WTC11 (cell line): ENCODE measurements around the gene SPINDOC. TPM values are rescaled to one million over a fixed set of nuclear protein-coding genes. Genes with fewer than 3 reads are reported as not detected.
A peak's percentile ranks its signal among the peaks of the same experiment; 100 is the strongest.

Experiments used
- ATAC-seq: fragments of 200-7000 bp; cut with Tn5 transposase; 2 replicates; pipeline ENCODE4 v1.10.0; 2021; ENCODE audit warnings: mild to moderate bottlenecking, moderate library complexity
- CTCF ChIA-PET: fragments of 300-600 bp; sonication (Branson Sonifier 250); formaldehyde crosslinking; loops from one replicate; lab custom pipeline; 2021; ENCODE audit warnings: antibody characterized with exemption; lab: Charles Lee
- POLR2A ChIA-PET: fragments of 350-600 bp; sonication (Branson Sonifier 250); formaldehyde crosslinking; loops from one replicate; lab custom pipeline; 2021; ENCODE audit warnings: antibody characterized with exemption; lab: Charles Lee
- DNase-seq: peaks from one replicate; pipeline ENCODE4 v3.0.0; 2021; ENCODE audit warnings: low spot score
- H3K27ac Mint-ChIP-seq: 2 replicates; pipeline ENCODE4 v1.8.0; 2021; ENCODE audit warnings: mixed read lengths
- H3K27me3 Mint-ChIP-seq: 2 replicates; pipeline ENCODE4 v1.8.0; 2021; ENCODE audit warnings: low read depth, mild to moderate bottlenecking, moderate library complexity, mixed read lengths
- H3K36me3 Mint-ChIP-seq: 2 replicates; pipeline ENCODE4 v1.8.0; 2021; ENCODE audit warnings: mixed read lengths
- H3K4me1 Mint-ChIP-seq: 2 replicates; pipeline ENCODE4 v1.8.0; 2022; ENCODE audit warnings: mixed read lengths
- H3K4me3 Mint-ChIP-seq: 2 replicates; pipeline ENCODE4 v1.8.0; 2021; ENCODE audit warnings: mild to moderate bottlenecking, moderate library complexity, mixed read lengths
- H3K9me3 Mint-ChIP-seq: 2 replicates; pipeline ENCODE4 v1.8.0; 2021; ENCODE audit warnings: mixed read lengths
- ESRRA ChIP-seq: sonication (generic); formaldehyde crosslinking; IDR thresholded peaks from 2 replicates; pipeline ENCODE4 v1.8.1; 2022; ENCODE audit warnings: mild to moderate bottlenecking, missing genetic modification reagents, borderline replicate concordance
- IRF2 ChIP-seq: sonication (generic); formaldehyde crosslinking; IDR thresholded peaks from 2 replicates; pipeline ENCODE4 v1.8.0; 2022; ENCODE audit warnings: low read depth, missing genetic modification reagents, borderline replicate concordance
- MYBL2 ChIP-seq: sonication (generic); formaldehyde crosslinking; IDR thresholded peaks from 2 replicates; pipeline ENCODE4 v1.8.1; 2023; ENCODE audit warnings: mild to moderate bottlenecking, moderate library complexity, missing genetic modification reagents
- NFYB ChIP-seq: sonication (generic); formaldehyde crosslinking; conservative IDR thresholded peaks from 2 replicates; pipeline ENCODE4 v1.8.0; 2022; ENCODE audit warnings: low read depth, missing genetic modification reagents
- NR2C2 ChIP-seq: sonication (generic); formaldehyde crosslinking; IDR thresholded peaks from 2 replicates; pipeline ENCODE4 v1.8.0; 2022; ENCODE audit warnings: mild to moderate bottlenecking, missing genetic modification reagents
- NR3C1 ChIP-seq: sonication (generic); formaldehyde crosslinking; conservative IDR thresholded peaks from 2 replicates; pipeline ENCODE4 v1.8.1; 2023; ENCODE audit warnings: low read depth, mild to moderate bottlenecking, missing genetic modification reagents
- SMAD4 ChIP-seq: sonication (generic); formaldehyde crosslinking; IDR thresholded peaks from 2 replicates; pipeline ENCODE4 v1.8.0; 2022; ENCODE audit warnings: mild to moderate bottlenecking, missing genetic modification reagents
- SOX15 ChIP-seq: fragments of 250-450 bp; sonication (Bioruptor Pico); IDR thresholded peaks from 2 replicates; pipeline ENCODE4 v1.9.0; 2021; ENCODE audit warnings: mild to moderate bottlenecking
- TEAD1 ChIP-seq: sonication (generic); formaldehyde crosslinking; IDR thresholded peaks from 2 replicates; pipeline ENCODE4 v1.8.0; 2022; ENCODE audit warnings: mild to moderate bottlenecking, missing genetic modification reagents
- TP53 ChIP-seq: sonication (generic); formaldehyde crosslinking; IDR thresholded peaks from 2 replicates; pipeline ENCODE4 v1.8.1; 2023; ENCODE audit warnings: mild to moderate bottlenecking, missing genetic modification reagents
- ZNF121 ChIP-seq: sonication (generic); formaldehyde crosslinking; IDR thresholded peaks from 2 replicates; pipeline ENCODE4 v1.8.0; 2023; ENCODE audit warnings: missing genetic modification reagents
- ZNF219 ChIP-seq: sonication (generic); formaldehyde crosslinking; IDR thresholded peaks from 2 replicates; pipeline ENCODE4 v1.8.0; 2023; ENCODE audit warnings: missing genetic modification reagents, mild to moderate bottlenecking, borderline replicate concordance
- ZNF263 ChIP-seq: sonication (generic); formaldehyde crosslinking; IDR thresholded peaks from 2 replicates; pipeline ENCODE4 v1.8.1; 2022; ENCODE audit warnings: low read depth, mild to moderate bottlenecking, moderate library complexity, missing genetic modification reagents
- ZNF423 ChIP-seq: fragments of 250-450 bp; sonication (Bioruptor Pico); IDR thresholded peaks from 2 replicates; pipeline ENCODE4 v2.1.2; 2022; ENCODE audit warnings: mild to moderate bottlenecking, moderate library complexity
- total RNA-seq: library from RNA; stranded (reverse); gene quantifications from 3 replicates; pipeline ENCODE4 v1.2.3, GENCODE V29; 2021
- TF ChIP-seq, protein P1 (sequence below): sonication (generic); formaldehyde crosslinking; IDR thresholded peaks from 2 replicates; pipeline ENCODE4 v1.8.1; 2023; ENCODE audit warnings: mild to moderate bottlenecking, missing genetic modification reagents, moderate library complexity
- TF ChIP-seq, protein P2 (sequence below): fragments of 250-450 bp; sonication (Bioruptor Pico); IDR thresholded peaks from 2 replicates; pipeline ENCODE4 v1.9.0; 2021; ENCODE audit warnings: mild to moderate bottlenecking
- TF ChIP-seq, protein P3 (sequence below): sonication (generic); formaldehyde crosslinking; IDR thresholded peaks from 2 replicates; pipeline ENCODE4 v1.8.1; 2023; ENCODE audit warnings: mild to moderate bottlenecking, moderate library complexity, missing genetic modification reagents
- TF ChIP-seq, protein P4 (sequence below): sonication (generic); formaldehyde crosslinking; IDR thresholded peaks from 2 replicates; pipeline ENCODE4 v1.8.1; 2023; ENCODE audit warnings: mild to moderate bottlenecking, missing genetic modification reagents, borderline replicate concordance
- TF ChIP-seq, protein P5 (sequence below): sonication (generic); formaldehyde crosslinking; IDR thresholded peaks from 2 replicates; pipeline ENCODE4 v1.8.0; 2022; ENCODE audit warnings: mild to moderate bottlenecking, missing genetic modification reagents
- TF ChIP-seq, protein P6 (sequence below): sonication (generic); formaldehyde crosslinking; IDR thresholded peaks from 2 replicates; pipeline ENCODE4 v1.8.0; 2023; ENCODE audit warnings: mild to moderate bottlenecking, missing genetic modification reagents

SPINDOC gene
- total RNA-seq, 1 experiment from 2014 or later, result 93.8 TPM

DNA sequence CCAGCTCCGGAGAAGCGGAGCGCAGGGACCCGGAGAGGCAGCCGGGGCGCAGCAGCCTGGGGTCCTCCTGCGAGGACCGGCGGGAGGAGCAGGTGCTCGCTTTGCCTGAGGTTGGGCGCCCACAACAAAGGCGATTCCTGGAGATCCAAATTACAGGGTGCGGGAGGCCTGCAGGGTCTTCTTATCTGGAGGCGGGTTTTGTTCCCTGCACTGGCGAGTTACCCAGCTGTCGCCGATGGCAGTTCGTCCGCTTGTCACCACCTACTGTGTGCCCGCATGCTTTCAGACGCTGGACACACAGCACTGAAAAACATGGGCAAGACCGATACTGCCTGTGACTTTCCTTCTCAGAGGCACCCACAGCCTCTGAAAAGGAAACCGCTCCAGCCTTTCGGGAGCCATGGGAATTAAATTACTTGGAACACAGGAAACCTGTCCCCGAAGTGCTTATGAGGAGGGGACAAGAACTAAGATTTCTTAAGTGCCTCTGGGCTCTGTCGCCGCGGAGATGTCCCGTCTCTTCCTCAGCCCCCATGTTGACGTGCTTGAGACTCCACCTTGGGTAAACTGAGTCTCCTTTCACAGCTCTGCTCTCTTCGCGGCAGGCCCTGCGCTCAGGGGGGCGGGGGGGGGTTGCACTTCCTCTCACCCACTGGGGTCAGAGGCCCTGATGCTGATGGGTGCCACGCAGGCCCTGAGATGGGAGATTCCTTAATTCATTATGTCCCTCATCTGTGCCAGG lies 43.4 kb upstream of the SPINDOC start:
- ATAC-seq (no peak), DNase-seq (peak; percentile 24)
- Mint-ChIP-seq H3K4me3 (peak overlapping the region; percentile 71), H3K27me3 (peaks cover 41% of the 10 kb centered on the region), H3K36me3 (no peaks in the 10 kb centered on the region), H3K27ac (no peak overlapping the region), H3K9me3 (no peaks in the 10 kb centered on the region), H3K4me1 (peaks cover 37% of the 10 kb centered on the region)
- TF ChIP-seq TEAD1, result no peak
- no peak for TF ChIP-seq SOX15 (CRISPR knock-in tag)
- TF ChIP-seq, protein P1, sequence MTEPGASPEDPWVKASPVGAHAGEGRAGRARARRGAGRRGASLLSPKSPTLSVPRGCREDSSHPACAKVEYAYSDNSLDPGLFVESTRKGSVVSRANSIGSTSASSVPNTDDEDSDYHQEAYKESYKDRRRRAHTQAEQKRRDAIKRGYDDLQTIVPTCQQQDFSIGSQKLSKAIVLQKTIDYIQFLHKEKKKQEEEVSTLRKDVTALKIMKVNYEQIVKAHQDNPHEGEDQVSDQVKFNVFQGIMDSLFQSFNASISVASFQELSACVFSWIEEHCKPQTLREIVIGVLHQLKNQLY, result no peak
- TF ChIP-seq ZNF423 (CRISPR knock-in tag), result peak; percentile 55
- TF ChIP-seq NR2C2 (CRISPR knock-in tag), result no peak
- TF ChIP-seq, protein P2, sequence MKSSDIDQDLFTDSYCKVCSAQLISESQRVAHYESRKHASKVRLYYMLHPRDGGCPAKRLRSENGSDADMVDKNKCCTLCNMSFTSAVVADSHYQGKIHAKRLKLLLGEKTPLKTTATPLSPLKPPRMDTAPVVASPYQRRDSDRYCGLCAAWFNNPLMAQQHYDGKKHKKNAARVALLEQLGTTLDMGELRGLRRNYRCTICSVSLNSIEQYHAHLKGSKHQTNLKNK (CRISPR knock-in tag), result no peak
- TF ChIP-seq MYBL2 (CRISPR knock-in tag), result 0 out of 2 replicates have a peak, but pooled peaks have one; percentile 21
- TF ChIP-seq, protein P3, sequence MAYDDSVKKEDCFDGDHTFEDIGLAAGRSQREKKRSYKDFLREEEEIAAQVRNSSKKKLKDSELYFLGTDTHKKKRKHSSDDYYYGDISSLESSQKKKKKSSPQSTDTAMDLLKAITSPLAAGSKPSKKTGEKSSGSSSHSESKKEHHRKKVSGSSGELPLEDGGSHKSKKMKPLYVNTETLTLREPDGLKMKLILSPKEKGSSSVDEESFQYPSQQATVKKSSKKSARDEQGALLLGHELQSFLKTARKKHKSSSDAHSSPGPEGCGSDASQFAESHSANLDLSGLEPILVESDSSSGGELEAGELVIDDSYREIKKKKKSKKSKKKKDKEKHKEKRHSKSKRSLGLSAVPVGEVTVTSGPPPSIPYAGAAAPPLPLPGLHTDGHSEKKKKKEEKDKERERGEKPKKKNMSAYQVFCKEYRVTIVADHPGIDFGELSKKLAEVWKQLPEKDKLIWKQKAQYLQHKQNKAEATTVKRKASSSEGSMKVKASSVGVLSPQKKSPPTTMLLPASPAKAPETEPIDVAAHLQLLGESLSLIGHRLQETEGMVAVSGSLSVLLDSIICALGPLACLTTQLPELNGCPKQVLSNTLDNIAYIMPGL (CRISPR knock-in tag), result 0 out of 2 replicates have a peak, but pooled peaks have one; percentile 2
- no peak for TF ChIP-seq ZNF219 (CRISPR knock-in tag)
- TF ChIP-seq, protein P4, sequence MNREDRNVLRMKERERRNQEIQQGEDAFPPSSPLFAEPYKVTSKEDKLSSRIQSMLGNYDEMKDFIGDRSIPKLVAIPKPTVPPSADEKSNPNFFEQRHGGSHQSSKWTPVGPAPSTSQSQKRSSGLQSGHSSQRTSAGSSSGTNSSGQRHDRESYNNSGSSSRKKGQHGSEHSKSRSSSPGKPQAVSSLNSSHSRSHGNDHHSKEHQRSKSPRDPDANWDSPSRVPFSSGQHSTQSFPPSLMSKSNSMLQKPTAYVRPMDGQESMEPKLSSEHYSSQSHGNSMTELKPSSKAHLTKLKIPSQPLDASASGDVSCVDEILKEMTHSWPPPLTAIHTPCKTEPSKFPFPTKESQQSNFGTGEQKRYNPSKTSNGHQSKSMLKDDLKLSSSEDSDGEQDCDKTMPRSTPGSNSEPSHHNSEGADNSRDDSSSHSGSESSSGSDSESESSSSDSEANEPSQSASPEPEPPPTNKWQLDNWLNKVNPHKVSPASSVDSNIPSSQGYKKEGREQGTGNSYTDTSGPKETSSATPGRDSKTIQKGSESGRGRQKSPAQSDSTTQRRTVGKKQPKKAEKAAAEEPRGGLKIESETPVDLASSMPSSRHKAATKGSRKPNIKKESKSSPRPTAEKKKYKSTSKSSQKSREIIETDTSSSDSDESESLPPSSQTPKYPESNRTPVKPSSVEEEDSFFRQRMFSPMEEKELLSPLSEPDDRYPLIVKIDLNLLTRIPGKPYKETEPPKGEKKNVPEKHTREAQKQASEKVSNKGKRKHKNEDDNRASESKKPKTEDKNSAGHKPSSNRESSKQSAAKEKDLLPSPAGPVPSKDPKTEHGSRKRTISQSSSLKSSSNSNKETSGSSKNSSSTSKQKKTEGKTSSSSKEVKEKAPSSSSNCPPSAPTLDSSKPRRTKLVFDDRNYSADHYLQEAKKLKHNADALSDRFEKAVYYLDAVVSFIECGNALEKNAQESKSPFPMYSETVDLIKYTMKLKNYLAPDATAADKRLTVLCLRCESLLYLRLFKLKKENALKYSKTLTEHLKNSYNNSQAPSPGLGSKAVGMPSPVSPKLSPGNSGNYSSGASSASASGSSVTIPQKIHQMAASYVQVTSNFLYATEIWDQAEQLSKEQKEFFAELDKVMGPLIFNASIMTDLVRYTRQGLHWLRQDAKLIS (CRISPR knock-in tag), result no peak
- ChIA-PET POLR2A (interaction anchor here (0.6 kb wide), 1 partner anchor 1917 kb away, joined by 9 read pairs; no protein-coding TSS in a partner anchor), CTCF (interaction anchor here (0.6 to 3.4 kb wide), 7 partner anchors 9 to 176 kb away, joined by 3 to 26 read pairs (median 10); partner anchors contain the start of genes MARK2, RCOR2 and SPINDOC)

DNA sequence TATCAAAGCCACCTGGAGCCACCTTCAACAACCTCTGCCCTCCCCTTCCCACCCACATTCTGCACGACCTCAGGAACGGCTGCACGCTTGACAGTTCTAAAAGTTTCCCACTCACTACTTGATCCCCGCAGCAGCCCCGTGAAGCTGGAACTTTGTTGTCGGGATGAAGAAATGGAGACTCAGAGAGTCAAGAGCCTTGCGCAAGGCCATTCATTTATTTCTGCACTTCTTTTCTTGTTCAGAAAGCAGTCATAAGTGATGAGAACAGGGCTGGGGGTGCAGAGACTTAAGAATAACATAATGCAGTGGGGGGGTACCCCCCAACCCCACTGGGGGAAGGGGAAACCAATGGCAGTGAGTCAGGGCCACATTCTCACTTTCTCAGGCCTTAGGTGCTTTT lies 42.5 kb upstream of the SPINDOC start:
- H3K27ac Mint-ChIP-seq, result no peak overlapping the region
- peak overlapping the region; percentile 71 for H3K4me3 Mint-ChIP-seq
- H3K9me3 Mint-ChIP-seq, result no peaks in the 10 kb centered on the region
- ChIA-PET POLR2A (interaction anchor here (0.6 kb wide), 1 partner anchor 1916 kb away, joined by 9 read pairs; no protein-coding TSS in a partner anchor), CTCF (interaction anchor here (0.9 kb wide), 1 partner anchor 175 kb away, joined by 3 read pairs; no protein-coding TSS in a partner anchor)
- ATAC-seq (no peak), DNase-seq (no peak)
- H3K36me3 Mint-ChIP-seq, result no peaks in the 10 kb centered on the region
- peaks cover 31% of the 10 kb centered on the region for H3K4me1 Mint-ChIP-seq
- no peak for TF ChIP-seq IRF2 (CRISPR knock-in tag)
- no peak for TF ChIP-seq ESRRA (CRISPR knock-in tag)
- no peak for TF ChIP-seq SMAD4 (CRISPR knock-in tag)
- TF ChIP-seq ZNF423 (CRISPR knock-in tag), result no peak
- TF ChIP-seq ZNF263 (CRISPR knock-in tag), result no peak
- TF ChIP-seq ZNF121 (CRISPR knock-in tag), result no peak
- no peak for TF ChIP-seq NFYB
- no peak for TF ChIP-seq TP53 (CRISPR knock-in tag)
- TF ChIP-seq, protein P3 (CRISPR knock-in tag), result no peak
- TF ChIP-seq NR3C1, result no peak
- TF ChIP-seq, protein P5, sequence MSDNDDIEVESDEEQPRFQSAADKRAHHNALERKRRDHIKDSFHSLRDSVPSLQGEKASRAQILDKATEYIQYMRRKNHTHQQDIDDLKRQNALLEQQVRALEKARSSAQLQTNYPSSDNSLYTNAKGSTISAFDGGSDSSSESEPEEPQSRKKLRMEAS (CRISPR knock-in tag), result no peak
- TF ChIP-seq, protein P6, sequence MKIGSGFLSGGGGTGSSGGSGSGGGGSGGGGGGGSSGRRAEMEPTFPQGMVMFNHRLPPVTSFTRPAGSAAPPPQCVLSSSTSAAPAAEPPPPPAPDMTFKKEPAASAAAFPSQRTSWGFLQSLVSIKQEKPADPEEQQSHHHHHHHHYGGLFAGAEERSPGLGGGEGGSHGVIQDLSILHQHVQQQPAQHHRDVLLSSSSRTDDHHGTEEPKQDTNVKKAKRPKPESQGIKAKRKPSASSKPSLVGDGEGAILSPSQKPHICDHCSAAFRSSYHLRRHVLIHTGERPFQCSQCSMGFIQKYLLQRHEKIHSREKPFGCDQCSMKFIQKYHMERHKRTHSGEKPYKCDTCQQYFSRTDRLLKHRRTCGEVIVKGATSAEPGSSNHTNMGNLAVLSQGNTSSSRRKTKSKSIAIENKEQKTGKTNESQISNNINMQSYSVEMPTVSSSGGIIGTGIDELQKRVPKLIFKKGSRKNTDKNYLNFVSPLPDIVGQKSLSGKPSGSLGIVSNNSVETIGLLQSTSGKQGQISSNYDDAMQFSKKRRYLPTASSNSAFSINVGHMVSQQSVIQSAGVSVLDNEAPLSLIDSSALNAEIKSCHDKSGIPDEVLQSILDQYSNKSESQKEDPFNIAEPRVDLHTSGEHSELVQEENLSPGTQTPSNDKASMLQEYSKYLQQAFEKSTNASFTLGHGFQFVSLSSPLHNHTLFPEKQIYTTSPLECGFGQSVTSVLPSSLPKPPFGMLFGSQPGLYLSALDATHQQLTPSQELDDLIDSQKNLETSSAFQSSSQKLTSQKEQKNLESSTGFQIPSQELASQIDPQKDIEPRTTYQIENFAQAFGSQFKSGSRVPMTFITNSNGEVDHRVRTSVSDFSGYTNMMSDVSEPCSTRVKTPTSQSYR (CRISPR knock-in tag), result no peak
- TF ChIP-seq, all 79 proteins: peak for 0
- H3K27me3 Mint-ChIP-seq, result peaks cover 48% of the 10 kb centered on the region
